OCI-LY3 (cell line): ENCODE measurements around the gene ZMAT5.

Experiments used
- H2AFZ ChIP-seq: fragments of 200-600, 300-600 bp; shearing (Covaris generic); 2 replicates; pipeline ENCODE4 v1.6.0; 2014; ENCODE audit warnings: antibody characterized with exemption, low read depth, low read length
- H3K27ac ChIP-seq: fragments of 200-600, 300-600 bp; sonication (generic); 2 replicates; pipeline ENCODE4 v1.5.1; 2014; ENCODE audit warnings: mild to moderate bottlenecking, low read length, moderate library complexity, mixed read lengths
- H3K27me3 ChIP-seq: fragments of 200-600, 300-600 bp; sonication (generic); 2 replicates; pipeline ENCODE4 v1.6.1; 2014; ENCODE audit warnings: low read depth, low read length, mixed read lengths
- H3K36me3 ChIP-seq: fragments of 200-600, 300-600 bp; sonication (generic); replicated peaks from 2 replicates; pipeline ENCODE3; 2014; ENCODE audit warnings: low read depth, low read length, mixed read lengths
- H3K4me1 ChIP-seq: fragments of 300-600, 200-600 bp; sonication (generic); 2 replicates; pipeline ENCODE4 v1.6.1; 2014; ENCODE audit warnings: low read length, mixed read lengths
- H3K4me2 ChIP-seq: fragments of 200-600, 300-600 bp; sonication (generic); 2 replicates; pipeline ENCODE4 v1.6.1; 2014; ENCODE audit warnings: low read length, mixed read lengths
- H3K4me3 ChIP-seq: fragments of 300-600, 200-600 bp; sonication (generic); 2 replicates; pipeline ENCODE4 v1.5.1; 2014; ENCODE audit warnings: antibody characterized with exemption, mild to moderate bottlenecking, low read length, moderate library complexity
- H3K79me2 ChIP-seq: fragments of 300-600, 200-600 bp; shearing (Covaris generic); 2 replicates; pipeline ENCODE4 v1.6.1; 2014; ENCODE audit warnings: mild to moderate bottlenecking, low read length, mixed read lengths
- H3K9ac ChIP-seq: fragments of 300-600, 200-600 bp; shearing (Covaris generic); 2 replicates; pipeline ENCODE4 v1.6.0; 2014; ENCODE audit warnings: mild to moderate bottlenecking, low read length, moderate library complexity
- H3K9me3 ChIP-seq: fragments of 200-600, 300-600 bp; shearing (Covaris generic); 2 replicates; pipeline ENCODE4 v1.6.1; 2014; ENCODE audit warnings: low read length, mixed read lengths; ENCODE audit not compliant: insufficient read depth
- H4K20me1 ChIP-seq: fragments of 200-600, 300-600 bp; sonication (generic); 2 replicates; pipeline ENCODE4 v1.6.1; 2016; ENCODE audit warnings: low read length, mixed read lengths; ENCODE audit not compliant: insufficient read depth
- EZH2phosphoT487 ChIP-seq: fragments of 200-600 bp; shearing (Covaris generic); IDR thresholded peaks from 2 replicates; pipeline ENCODE4 v1.6.1; 2018; ENCODE audit warnings: antibody characterized with exemption, mixed run types, low read depth
- TF ChIP-seq, protein P1 (sequence below): fragments of 200-600, 300-600 bp; sonication (generic); IDR thresholded peaks from 2 replicates; pipeline ENCODE4 v1.5.1; 2014; ENCODE audit warnings: antibody characterized with exemption, low read length, low read depth

Gene ZMAT5

DNA sequence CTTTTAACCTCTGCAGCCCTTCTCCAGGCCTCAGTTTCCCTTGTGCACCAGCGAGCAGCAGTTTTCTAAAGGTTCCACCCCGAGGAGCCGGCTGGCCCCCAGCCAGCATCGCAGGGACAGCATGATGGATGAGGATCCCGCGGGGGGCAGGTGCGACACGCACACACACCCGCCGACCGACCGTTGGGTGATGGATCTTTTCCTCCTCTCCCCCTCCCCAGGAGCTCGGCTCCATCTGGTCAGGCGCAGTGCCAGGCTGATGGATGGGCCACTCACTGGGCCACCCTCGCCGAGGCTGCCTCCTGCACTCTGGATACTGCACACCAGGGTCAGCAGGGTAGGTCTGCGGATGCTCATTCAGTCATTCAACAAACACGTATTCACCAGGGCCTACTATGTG lies 59.8 kb downstream of the ZMAT5 start:
- H3K9ac ChIP-seq = no peak overlapping the region
- no peak for TF ChIP-seq EZH2phosphoT487
- TF ChIP-seq, protein P1, sequence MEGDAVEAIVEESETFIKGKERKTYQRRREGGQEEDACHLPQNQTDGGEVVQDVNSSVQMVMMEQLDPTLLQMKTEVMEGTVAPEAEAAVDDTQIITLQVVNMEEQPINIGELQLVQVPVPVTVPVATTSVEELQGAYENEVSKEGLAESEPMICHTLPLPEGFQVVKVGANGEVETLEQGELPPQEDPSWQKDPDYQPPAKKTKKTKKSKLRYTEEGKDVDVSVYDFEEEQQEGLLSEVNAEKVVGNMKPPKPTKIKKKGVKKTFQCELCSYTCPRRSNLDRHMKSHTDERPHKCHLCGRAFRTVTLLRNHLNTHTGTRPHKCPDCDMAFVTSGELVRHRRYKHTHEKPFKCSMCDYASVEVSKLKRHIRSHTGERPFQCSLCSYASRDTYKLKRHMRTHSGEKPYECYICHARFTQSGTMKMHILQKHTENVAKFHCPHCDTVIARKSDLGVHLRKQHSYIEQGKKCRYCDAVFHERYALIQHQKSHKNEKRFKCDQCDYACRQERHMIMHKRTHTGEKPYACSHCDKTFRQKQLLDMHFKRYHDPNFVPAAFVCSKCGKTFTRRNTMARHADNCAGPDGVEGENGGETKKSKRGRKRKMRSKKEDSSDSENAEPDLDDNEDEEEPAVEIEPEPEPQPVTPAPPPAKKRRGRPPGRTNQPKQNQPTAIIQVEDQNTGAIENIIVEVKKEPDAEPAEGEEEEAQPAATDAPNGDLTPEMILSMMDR = no peak

GRCh38 chr22:29706486-29706885 lies 60.3 kb downstream of the ZMAT5 start:
- Histone ChIP-seq H3K36me3 (no peaks in the 10 kb centered on the region), H3K27ac (no peak overlapping the region), H3K79me2 (no peaks in the 10 kb centered on the region), H3K27me3 (peaks cover 12% of the 10 kb centered on the region), H2AFZ (no peak overlapping the region), H3K9me3 (no peaks in the 10 kb centered on the region), H3K4me2 (no peak overlapping the region), H3K4me1 (peaks cover 13% of the 10 kb centered on the region), H4K20me1 (no peaks in the 10 kb centered on the region), H3K9ac (no peak overlapping the region), H3K4me3 (no peak overlapping the region)
- TF ChIP-seq, protein P1 = no peak
- no peak for TF ChIP-seq EZH2phosphoT487

More for the DNA sequence above, 59.8 kb downstream of the ZMAT5 start:
- H3K27me3 ChIP-seq = peaks cover 12% of the 10 kb centered on the region
- no peak overlapping the region for H2AFZ ChIP-seq
- H4K20me1 ChIP-seq = no peaks in the 10 kb centered on the region
- no peak overlapping the region for H3K4me3 ChIP-seq
- no peaks in the 10 kb centered on the region for H3K9me3 ChIP-seq
- no peak overlapping the region for H3K4me2 ChIP-seq
- no peaks in the 10 kb centered on the region for H3K36me3 ChIP-seq
- peaks cover 13% of the 10 kb centered on the region for H3K4me1 ChIP-seq
- H3K79me2 ChIP-seq = no peaks in the 10 kb centered on the region
- H3K27ac ChIP-seq = no peak overlapping the region

DNA sequence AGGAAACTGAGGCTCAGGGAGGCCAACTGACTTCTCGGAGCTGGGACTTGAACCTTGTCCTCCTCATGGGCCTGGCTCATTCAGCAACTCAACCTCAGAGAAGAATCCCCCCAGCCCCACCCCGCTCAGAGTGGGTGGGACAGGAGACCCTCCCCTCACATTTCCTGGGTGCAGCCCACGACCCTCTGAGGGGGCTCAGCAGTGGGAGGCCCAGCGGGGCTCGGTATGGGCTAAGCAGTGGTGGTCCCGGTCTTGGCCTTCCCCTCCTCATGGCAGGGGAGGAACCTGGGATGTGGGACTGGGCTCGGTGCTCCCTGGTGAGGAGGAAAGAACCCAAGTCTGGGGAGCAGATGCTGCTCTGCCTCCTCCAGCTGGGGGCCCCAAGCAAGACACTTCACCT lies 61.2 kb downstream of the ZMAT5 start:
- no peaks in the 10 kb centered on the region for H3K36me3 ChIP-seq

GRCh38 chr22:29704528-29705285 lies 62.1 kb downstream of the ZMAT5 start:
- H3K27ac ChIP-seq = no peak overlapping the region
- H2AFZ ChIP-seq = no peak overlapping the region
- H3K36me3 ChIP-seq = no peaks in the 10 kb centered on the region
- peaks cover 13% of the 10 kb centered on the region for H3K4me1 ChIP-seq
- H3K9ac ChIP-seq = no peak overlapping the region
- no peaks in the 10 kb centered on the region for H4K20me1 ChIP-seq
- TF ChIP-seq, protein P1 = no peak
- TF ChIP-seq EZH2phosphoT487 = no peak
- peaks cover 12% of the 10 kb centered on the region for H3K27me3 ChIP-seq
- no peaks in the 10 kb centered on the region for H3K9me3 ChIP-seq
- no peaks in the 10 kb centered on the region for H3K79me2 ChIP-seq
- H3K4me3 ChIP-seq = no peak overlapping the region
- no peak overlapping the region for H3K4me2 ChIP-seq

More for the DNA sequence above, 61.2 kb downstream of the ZMAT5 start:
- TF ChIP-seq EZH2phosphoT487 = no peak
- TF ChIP-seq, protein P1 = no peak
- H4K20me1 ChIP-seq = no peaks in the 10 kb centered on the region
- no peak overlapping the region for H2AFZ ChIP-seq
- H3K9ac ChIP-seq = no peak overlapping the region
- peaks cover 13% of the 10 kb centered on the region for H3K4me1 ChIP-seq
- H3K27ac ChIP-seq = no peak overlapping the region
- no peak overlapping the region for H3K4me3 ChIP-seq
- H3K27me3 ChIP-seq = peaks cover 12% of the 10 kb centered on the region
- H3K79me2 ChIP-seq = no peaks in the 10 kb centered on the region
- no peaks in the 10 kb centered on the region for H3K9me3 ChIP-seq
- H3K4me2 ChIP-seq = no peak overlapping the region
